ENCODE results near the gene DNASE1L3. TPM values are rescaled to one million over a fixed set of nuclear protein-coding genes. Genes with fewer than 3 reads are reported as not detected.

The DNASE1L3 gene
- total and polyA plus RNA-seq, 2 donors (not counting 3 experiments of a cell fraction or from before 2014, with no cell fraction given) = 0.95 to 1.3 TPM

- CTCF ChIA-PET = interaction anchor here (1.1 kb wide), 1 partner anchor 9 kb away, joined by 4 read pairs; no protein-coding TSS in a partner anchor
- POLR2A ChIA-PET = no interaction called here
- H4K20me1 ChIP-seq (replicated peaks; ENCODE audit: control insufficient read depth, extremely low read depth, insufficient read depth, low read length) = no peaks in the 10 kb centered on the region
- peak; percentile 65 for DNase-seq (ENCODE audit: low read depth, low spot score)
- intact Hi-C loops (cut with micrococcal nuclease) (loop anchor here (5.0 kb wide), 2 partner anchors 152 to 192 kb away; no protein-coding TSS in a partner anchor), dilution Hi-C loops (cut with MboI; ENCODE audit: extremely low pct_ligation_motif_present, low sequenced_read_pairs) (no loop called here)
- no TSS peak for BruUV-seq (replicated peaks)
- peak; percentile 63 for FAIRE-seq
- H3K27ac ChIP-seq (ENCODE audit: insufficient read depth, low read depth, low read length) = peak overlapping the region; percentile 76
- H3K9me1 ChIP-seq (replicated peaks; ENCODE audit: control insufficient read depth, extremely low read depth, insufficient read depth, low read length) = no peaks in the 10 kb centered on the region
- H3K4me2 ChIP-seq (ENCODE audit: insufficient read depth, low read length) = no peak overlapping the region
- peak overlapping the region; percentile 5 for H3K9ac ChIP-seq (replicated peaks; ENCODE audit: extremely low read depth, insufficient read depth, low read length)
- TF ChIP-seq JUN (IDR thresholded peaks at IDR 0.05; ENCODE audit: borderline replicate concordance, insufficient read depth, insufficient read length, low read depth) (no peak), GATA2 (IDR thresholded peaks at IDR 0.05; ENCODE audit: insufficient read depth, insufficient read length, low read depth, low read length) (no peak), CTCF (IDR thresholded peaks at IDR 0.05; ENCODE audit: extremely low read depth in 1 of 2, insufficient read depth in 1 of 2, low read depth in 1 of 2, low read length in 2 of 2) (no peak), FOS (IDR thresholded peaks at IDR 0.05; ENCODE audit: borderline replicate concordance, insufficient read depth, low read length) (no peak), EZH2 (IDR thresholded peaks at IDR 0.05; ENCODE audit: borderline replicate concordance, low read depth, low read length, severe bottlenecking) (no peak), MYC (IDR thresholded peaks at IDR 0.05; ENCODE audit: low read depth, low read length) (no peak), POLR2AphosphoS5 (IDR thresholded peaks at IDR 0.05; ENCODE audit: insufficient read depth, low read depth, low read length) (no peak), MAX (IDR thresholded peaks at IDR 0.05; ENCODE audit: insufficient read depth, insufficient read length) (no peak), POLR2A (IDR thresholded peaks at IDR 0.05; ENCODE audit: low read depth, low read length) (no peak)
- H3K36me3 ChIP-seq (ENCODE audit: control insufficient read depth in 2 of 2, extremely low read depth in 1 of 2, insufficient read depth in 2 of 2, low read length in 2 of 2) = peaks cover 48 to 55% of the 10 kb centered on the region in 2 experiments
- H3K27me3 ChIP-seq (ENCODE audit: control insufficient read depth in 2 of 2, insufficient read depth in 2 of 2, low read length in 2 of 2) = no peaks in the 10 kb centered on the region
- no peaks in the 10 kb centered on the region for H3K9me3 ChIP-seq (replicated peaks; ENCODE audit: control insufficient read depth, insufficient read depth, low read length)
- peaks cover 41% of the 10 kb centered on the region for H3K4me1 ChIP-seq (ENCODE audit: control insufficient read depth, extremely low read depth, insufficient read depth, low read length)
- no peak overlapping the region for H2AFZ ChIP-seq (ENCODE audit: low read depth, low read length)
- H3K79me2 ChIP-seq (ENCODE audit: control insufficient read depth, insufficient read depth, low read length) = peaks cover 12% of the 10 kb centered on the region
- no peak overlapping the region for H3K4me3 ChIP-seq (replicated peaks in 1 of 3; ENCODE audit: insufficient read depth in 1 of 3, low read depth in 1 of 3, low read length in 3 of 3)
These were observed 46.4 kb downstream of the DNASE1L3 start for GRCh38 chr3:58164199-58164879.

Data from endothelial cell of umbilical vein (primary cell).